Spinal cord (tissue), 10 donors: ENCODE measurements around the gene SSH2. TPM values are rescaled to one million over a fixed set of nuclear protein-coding genes. Genes with fewer than 3 reads are reported as not detected.

Source experiments
- DNase-seq, 6 donors: peaks; one replicate each; pipeline versions ENCODE4 v3.0.0 to v3.0.0-alpha.2; 2013 to 2015; ENCODE audit warnings: low spot score in 6 of 6, low read depth in 4 of 6
- H3K27ac ChIP-seq: one replicate; pipeline ENCODE4 v1.5.1; 2013; ENCODE audit warnings: low read depth, low read length, control low read depth
- H3K27me3 ChIP-seq: one replicate; pipeline ENCODE4 v1.6.1; 2013; ENCODE audit warnings: low read length; ENCODE audit not compliant: control insufficient read depth, insufficient read depth
- H3K36me3 ChIP-seq: one replicate; pipeline ENCODE4 v1.6.1; 2013; ENCODE audit warnings: low read length; ENCODE audit not compliant: control insufficient read depth, insufficient read depth
- H3K4me1 ChIP-seq: one replicate; pipeline ENCODE4 v1.6.1; 2013; ENCODE audit warnings: low read length; ENCODE audit not compliant: control insufficient read depth, insufficient read depth
- H3K4me3 ChIP-seq: one replicate; pipeline ENCODE4 v1.5.1; 2013; ENCODE audit warnings: low read depth, low read length, control low read depth
- H3K9me3 ChIP-seq: one replicate; pipeline ENCODE4 v1.6.1; 2013; ENCODE audit warnings: low read length; ENCODE audit not compliant: control insufficient read depth, insufficient read depth
- WGBS: methylation state at CpG from one replicate; pipeline ENCODE4 v1.1.5; 2013; ENCODE audit warnings: missing lambda C conversion rate; ENCODE audit not compliant: insufficient coverage; 5-methylcytosine and 5-hydroxymethylcytosine counted together
- polyA plus RNA-seq, 2 donors: library from polyadenylated mRNA; unstranded; fragments of 120-200 nt; gene quantifications; one replicate each; pipeline ENCODE4 v1.2.1, GENCODE V29; 2013; ENCODE audit not compliant: insufficient read length in 2 of 2
- total RNA-seq, 2 donors: library from RNA; depleted of rRNA in 1 of 2; stranded (reverse); fragments of 120-200 nt in 1 of 2; fragments of >200 nt in 1 of 2; gene quantifications; one replicate each; pipeline versions ENCODE4 v1.2.3 to v1.2.4, GENCODE V29; 2013 to 2014
- donor health status: healthy.

The SSH2 gene
- total and polyA plus RNA-seq, 4 donors: 22.5 to 26.6 (median 23.4) TPM

GRCh38 chr17:29669266-29669665 lies 260.8 kb downstream of the SSH2 start:
- no peak for DNase-seq

GRCh38 chr17:29667969-29668368 lies 262.1 kb downstream of the SSH2 start:
- Histone ChIP-seq H3K27me3 (no peaks in the 10 kb centered on the region), H3K4me3 (no peak overlapping the region), H3K27ac (no peak overlapping the region), H3K4me1 (no peaks in the 10 kb centered on the region), H3K9me3 (no peaks in the 10 kb centered on the region), H3K36me3 (peaks cover 14% of the 10 kb centered on the region)
- DNase-seq: no peak

More at GRCh38 chr17:29669266-29669665, 260.8 kb downstream of the SSH2 start:
- Histone ChIP-seq H3K9me3 (no peaks in the 10 kb centered on the region), H3K27ac (no peak overlapping the region), H3K36me3 (peaks cover 10% of the 10 kb centered on the region), H3K27me3 (no peaks in the 10 kb centered on the region), H3K4me1 (no peaks in the 10 kb centered on the region), H3K4me3 (no peak overlapping the region)

- no peak overlapping the region for H3K27ac ChIP-seq
- no CpG with 5 or more reads among the region's 1 CpG for WGBS
Observed at GRCh38 chr17:29665481-29665810, 264.6 kb downstream of the SSH2 start.

GRCh38 chr17:29664743-29665480 lies 265.1 kb downstream of the SSH2 start:
- H3K27me3 ChIP-seq: no peaks in the 10 kb centered on the region
- no peak for DNase-seq
- H3K4me3 ChIP-seq: no peak overlapping the region
- peaks cover 12% of the 10 kb centered on the region for H3K36me3 ChIP-seq
- H3K27ac ChIP-seq: no peak overlapping the region
- 100% methylated on average over 1 of the region's 2 CpGs for WGBS
- H3K9me3 ChIP-seq: no peaks in the 10 kb centered on the region
- H3K4me1 ChIP-seq: no peaks in the 10 kb centered on the region

More at GRCh38 chr17:29665481-29665810, 264.6 kb downstream of the SSH2 start:
- Histone ChIP-seq H3K9me3 (no peaks in the 10 kb centered on the region), H3K36me3 (peaks cover 13% of the 10 kb centered on the region), H3K4me1 (no peaks in the 10 kb centered on the region), H3K27me3 (no peaks in the 10 kb centered on the region), H3K4me3 (no peak overlapping the region)
- DNase-seq: no peak

- Histone ChIP-seq H3K4me1 (no peaks in the 10 kb centered on the region), H3K27ac (no peak overlapping the region), H3K36me3 (peaks cover 12% of the 10 kb centered on the region), H3K4me3 (no peak overlapping the region), H3K9me3 (no peaks in the 10 kb centered on the region), H3K27me3 (no peaks in the 10 kb centered on the region)
- WGBS: no CpG with 5 or more reads among the region's 1 CpG
- DNase-seq: peak in 1 of 6 donors; percentile 25
Observed at GRCh38 chr17:29663155-29663554, 266.9 kb downstream of the SSH2 start.

- 54% methylated on average over 1 of the region's 2 CpGs for WGBS
- Histone ChIP-seq H3K36me3 (peaks cover 8% of the 10 kb centered on the region), H3K4me1 (no peaks in the 10 kb centered on the region), H3K9me3 (no peaks in the 10 kb centered on the region), H3K27ac (no peak overlapping the region), H3K4me3 (no peak overlapping the region), H3K27me3 (no peaks in the 10 kb centered on the region)
- DNase-seq: no peak
Observed at GRCh38 chr17:29661213-29661612, 268.8 kb downstream of the SSH2 start.

- Histone ChIP-seq H3K4me1 (no peaks in the 10 kb centered on the region), H3K4me3 (no peak overlapping the region), H3K9me3 (no peaks in the 10 kb centered on the region), H3K36me3 (peaks cover 3% of the 10 kb centered on the region), H3K27me3 (no peaks in the 10 kb centered on the region), H3K27ac (no peak overlapping the region)
- no peak for DNase-seq
- WGBS: 100% methylated on average over 1 of the region's 2 CpGs
Observed at GRCh38 chr17:29659155-29659554, 270.9 kb downstream of the SSH2 start.

GRCh38 chr17:29655323-29655722 lies 274.7 kb downstream of the SSH2 start:
- DNase-seq: no peak
- H3K27me3 ChIP-seq: no peaks in the 10 kb centered on the region
- no CpG with 5 or more reads among the region's 6 CpGs for WGBS

GRCh38 chr17:29653995-29654714 lies 275.9 kb downstream of the SSH2 start:
- H3K27me3 ChIP-seq: no peaks in the 10 kb centered on the region
- no peak overlapping the region for H3K27ac ChIP-seq
- H3K36me3 ChIP-seq: no peaks in the 10 kb centered on the region
- no peaks in the 10 kb centered on the region for H3K4me1 ChIP-seq
- no CpG with 5 or more reads among the region's 1 CpG for WGBS
- no peak overlapping the region for H3K4me3 ChIP-seq
- no peak for DNase-seq
- no peaks in the 10 kb centered on the region for H3K9me3 ChIP-seq

More at GRCh38 chr17:29655323-29655722, 274.7 kb downstream of the SSH2 start:
- H3K4me1 ChIP-seq: no peaks in the 10 kb centered on the region
- no peaks in the 10 kb centered on the region for H3K36me3 ChIP-seq
- no peak overlapping the region for H3K27ac ChIP-seq
- H3K4me3 ChIP-seq: no peak overlapping the region
- no peaks in the 10 kb centered on the region for H3K9me3 ChIP-seq

GRCh38 chr17:29652976-29653375 lies 277.1 kb downstream of the SSH2 start:
- Histone ChIP-seq H3K4me3 (no peak overlapping the region), H3K4me1 (no peaks in the 10 kb centered on the region), H3K36me3 (no peaks in the 10 kb centered on the region), H3K27ac (no peak overlapping the region), H3K9me3 (no peaks in the 10 kb centered on the region), H3K27me3 (no peaks in the 10 kb centered on the region)
- DNase-seq: peak in 1 of 6 donors; percentile 36
